GM23338 (cell line): ENCODE results near the gene FGD4.

Source experiments
- CREB1 ChIP-seq: fragments of 250-450 bp; sonication (Bioruptor Pico); IDR thresholded peaks from 2 replicates; pipeline ENCODE4 v1.5.0; 2020; ENCODE audit warnings: low read depth, mild to moderate bottlenecking, moderate library complexity
- ETS1 ChIP-seq: IDR thresholded peaks from 2 replicates; pipeline ENCODE4 v1.6.1; 2016; ENCODE audit warnings: antibody characterized with exemption
- EZH2 ChIP-seq: fragments of 200-600 bp; sonication (generic); IDR thresholded peaks from one replicate; pipeline ENCODE4 v1.8.0; 2017; ENCODE audit warnings: antibody characterized with exemption, mild to moderate bottlenecking, low read depth; ENCODE audit not compliant: unreplicated experiment
- EZH2phosphoT487 ChIP-seq: fragments of 200-600 bp; sonication (generic); IDR thresholded peaks from one replicate; pipeline ENCODE4 v1.8.1; 2018; ENCODE audit warnings: antibody characterized with exemption; ENCODE audit not compliant: unreplicated experiment
- JUNB ChIP-seq: IDR thresholded peaks from one replicate; pipeline ENCODE4 v1.6.1; 2016; ENCODE audit warnings: antibody characterized with exemption; ENCODE audit not compliant: unreplicated experiment
- NANOG ChIP-seq: IDR thresholded peaks from 2 replicates; pipeline ENCODE4 v1.6.1; 2016; ENCODE audit warnings: antibody characterized with exemption, borderline replicate concordance
- POLR2AphosphoS5 ChIP-seq: IDR thresholded peaks from 2 replicates; pipeline ENCODE4 v1.6.1; 2016; ENCODE audit warnings: antibody characterized with exemption, low read depth
- STAT1 ChIP-seq: IDR thresholded peaks from one replicate; pipeline ENCODE4 v1.6.1; 2016; ENCODE audit warnings: antibody characterized with exemption; ENCODE audit not compliant: unreplicated experiment
- ZNF114 ChIP-seq: fragments of 250-450 bp; sonication (Bioruptor Pico); IDR thresholded peaks from 2 replicates; pipeline ENCODE4 v1.5.0; 2020; ENCODE audit warnings: mild to moderate bottlenecking, moderate library complexity
- ZNF331 ChIP-seq: fragments of 250-450 bp; sonication (Bioruptor Pico); IDR thresholded peaks from 2 replicates; pipeline ENCODE4 v1.5.0; 2020; ENCODE audit warnings: low read depth, mild to moderate bottlenecking, moderate library complexity
- TF ChIP-seq, protein P1 (sequence below), 2 experiments: fragments of 200-600 bp in 1 of 2; sonication (generic) in 1 of 2; conservative IDR thresholded peaks; 2 replicates each; pipeline versions ENCODE4 v1.5.1 to v1.6.1; 2016 to 2017; ENCODE audit warnings: antibody characterized with exemption in 2 of 2, low read depth in 2 of 2, mild to moderate bottlenecking in 2 of 2, moderate library complexity in 1 of 2
- TF ChIP-seq, protein P2 (sequence below): IDR thresholded peaks from one replicate; pipeline ENCODE4 v1.6.1; 2018; ENCODE audit warnings: antibody characterized with exemption; ENCODE audit not compliant: unreplicated experiment
- TF ChIP-seq, protein P3 (sequence below): fragments of 250-450 bp; sonication (Bioruptor Pico); IDR thresholded peaks from 2 replicates; pipeline ENCODE4 v1.5.0; 2020; ENCODE audit warnings: mild to moderate bottlenecking, moderate library complexity

- TF ChIP-seq EZH2 = no peak
- TF ChIP-seq, protein P1, sequence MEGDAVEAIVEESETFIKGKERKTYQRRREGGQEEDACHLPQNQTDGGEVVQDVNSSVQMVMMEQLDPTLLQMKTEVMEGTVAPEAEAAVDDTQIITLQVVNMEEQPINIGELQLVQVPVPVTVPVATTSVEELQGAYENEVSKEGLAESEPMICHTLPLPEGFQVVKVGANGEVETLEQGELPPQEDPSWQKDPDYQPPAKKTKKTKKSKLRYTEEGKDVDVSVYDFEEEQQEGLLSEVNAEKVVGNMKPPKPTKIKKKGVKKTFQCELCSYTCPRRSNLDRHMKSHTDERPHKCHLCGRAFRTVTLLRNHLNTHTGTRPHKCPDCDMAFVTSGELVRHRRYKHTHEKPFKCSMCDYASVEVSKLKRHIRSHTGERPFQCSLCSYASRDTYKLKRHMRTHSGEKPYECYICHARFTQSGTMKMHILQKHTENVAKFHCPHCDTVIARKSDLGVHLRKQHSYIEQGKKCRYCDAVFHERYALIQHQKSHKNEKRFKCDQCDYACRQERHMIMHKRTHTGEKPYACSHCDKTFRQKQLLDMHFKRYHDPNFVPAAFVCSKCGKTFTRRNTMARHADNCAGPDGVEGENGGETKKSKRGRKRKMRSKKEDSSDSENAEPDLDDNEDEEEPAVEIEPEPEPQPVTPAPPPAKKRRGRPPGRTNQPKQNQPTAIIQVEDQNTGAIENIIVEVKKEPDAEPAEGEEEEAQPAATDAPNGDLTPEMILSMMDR (conservative IDR thresholded peaks at IDR 0.05; ENCODE audit: low read depth in 2 of 2) = no peak
- TF ChIP-seq ZNF331 = no peak
- no peak for TF ChIP-seq POLR2AphosphoS5
- TF ChIP-seq EZH2phosphoT487 = no peak
- no peak for TF ChIP-seq CREB1 (CRISPR knock-in tag)
- TF ChIP-seq, protein P2, sequence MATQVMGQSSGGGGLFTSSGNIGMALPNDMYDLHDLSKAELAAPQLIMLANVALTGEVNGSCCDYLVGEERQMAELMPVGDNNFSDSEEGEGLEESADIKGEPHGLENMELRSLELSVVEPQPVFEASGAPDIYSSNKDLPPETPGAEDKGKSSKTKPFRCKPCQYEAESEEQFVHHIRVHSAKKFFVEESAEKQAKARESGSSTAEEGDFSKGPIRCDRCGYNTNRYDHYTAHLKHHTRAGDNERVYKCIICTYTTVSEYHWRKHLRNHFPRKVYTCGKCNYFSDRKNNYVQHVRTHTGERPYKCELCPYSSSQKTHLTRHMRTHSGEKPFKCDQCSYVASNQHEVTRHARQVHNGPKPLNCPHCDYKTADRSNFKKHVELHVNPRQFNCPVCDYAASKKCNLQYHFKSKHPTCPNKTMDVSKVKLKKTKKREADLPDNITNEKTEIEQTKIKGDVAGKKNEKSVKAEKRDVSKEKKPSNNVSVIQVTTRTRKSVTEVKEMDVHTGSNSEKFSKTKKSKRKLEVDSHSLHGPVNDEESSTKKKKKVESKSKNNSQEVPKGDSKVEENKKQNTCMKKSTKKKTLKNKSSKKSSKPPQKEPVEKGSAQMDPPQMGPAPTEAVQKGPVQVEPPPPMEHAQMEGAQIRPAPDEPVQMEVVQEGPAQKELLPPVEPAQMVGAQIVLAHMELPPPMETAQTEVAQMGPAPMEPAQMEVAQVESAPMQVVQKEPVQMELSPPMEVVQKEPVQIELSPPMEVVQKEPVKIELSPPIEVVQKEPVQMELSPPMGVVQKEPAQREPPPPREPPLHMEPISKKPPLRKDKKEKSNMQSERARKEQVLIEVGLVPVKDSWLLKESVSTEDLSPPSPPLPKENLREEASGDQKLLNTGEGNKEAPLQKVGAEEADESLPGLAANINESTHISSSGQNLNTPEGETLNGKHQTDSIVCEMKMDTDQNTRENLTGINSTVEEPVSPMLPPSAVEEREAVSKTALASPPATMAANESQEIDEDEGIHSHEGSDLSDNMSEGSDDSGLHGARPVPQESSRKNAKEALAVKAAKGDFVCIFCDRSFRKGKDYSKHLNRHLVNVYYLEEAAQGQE = no peak
- no peak for TF ChIP-seq ETS1
- TF ChIP-seq JUNB = no peak
- TF ChIP-seq STAT1 = no peak
- TF ChIP-seq, protein P3, sequence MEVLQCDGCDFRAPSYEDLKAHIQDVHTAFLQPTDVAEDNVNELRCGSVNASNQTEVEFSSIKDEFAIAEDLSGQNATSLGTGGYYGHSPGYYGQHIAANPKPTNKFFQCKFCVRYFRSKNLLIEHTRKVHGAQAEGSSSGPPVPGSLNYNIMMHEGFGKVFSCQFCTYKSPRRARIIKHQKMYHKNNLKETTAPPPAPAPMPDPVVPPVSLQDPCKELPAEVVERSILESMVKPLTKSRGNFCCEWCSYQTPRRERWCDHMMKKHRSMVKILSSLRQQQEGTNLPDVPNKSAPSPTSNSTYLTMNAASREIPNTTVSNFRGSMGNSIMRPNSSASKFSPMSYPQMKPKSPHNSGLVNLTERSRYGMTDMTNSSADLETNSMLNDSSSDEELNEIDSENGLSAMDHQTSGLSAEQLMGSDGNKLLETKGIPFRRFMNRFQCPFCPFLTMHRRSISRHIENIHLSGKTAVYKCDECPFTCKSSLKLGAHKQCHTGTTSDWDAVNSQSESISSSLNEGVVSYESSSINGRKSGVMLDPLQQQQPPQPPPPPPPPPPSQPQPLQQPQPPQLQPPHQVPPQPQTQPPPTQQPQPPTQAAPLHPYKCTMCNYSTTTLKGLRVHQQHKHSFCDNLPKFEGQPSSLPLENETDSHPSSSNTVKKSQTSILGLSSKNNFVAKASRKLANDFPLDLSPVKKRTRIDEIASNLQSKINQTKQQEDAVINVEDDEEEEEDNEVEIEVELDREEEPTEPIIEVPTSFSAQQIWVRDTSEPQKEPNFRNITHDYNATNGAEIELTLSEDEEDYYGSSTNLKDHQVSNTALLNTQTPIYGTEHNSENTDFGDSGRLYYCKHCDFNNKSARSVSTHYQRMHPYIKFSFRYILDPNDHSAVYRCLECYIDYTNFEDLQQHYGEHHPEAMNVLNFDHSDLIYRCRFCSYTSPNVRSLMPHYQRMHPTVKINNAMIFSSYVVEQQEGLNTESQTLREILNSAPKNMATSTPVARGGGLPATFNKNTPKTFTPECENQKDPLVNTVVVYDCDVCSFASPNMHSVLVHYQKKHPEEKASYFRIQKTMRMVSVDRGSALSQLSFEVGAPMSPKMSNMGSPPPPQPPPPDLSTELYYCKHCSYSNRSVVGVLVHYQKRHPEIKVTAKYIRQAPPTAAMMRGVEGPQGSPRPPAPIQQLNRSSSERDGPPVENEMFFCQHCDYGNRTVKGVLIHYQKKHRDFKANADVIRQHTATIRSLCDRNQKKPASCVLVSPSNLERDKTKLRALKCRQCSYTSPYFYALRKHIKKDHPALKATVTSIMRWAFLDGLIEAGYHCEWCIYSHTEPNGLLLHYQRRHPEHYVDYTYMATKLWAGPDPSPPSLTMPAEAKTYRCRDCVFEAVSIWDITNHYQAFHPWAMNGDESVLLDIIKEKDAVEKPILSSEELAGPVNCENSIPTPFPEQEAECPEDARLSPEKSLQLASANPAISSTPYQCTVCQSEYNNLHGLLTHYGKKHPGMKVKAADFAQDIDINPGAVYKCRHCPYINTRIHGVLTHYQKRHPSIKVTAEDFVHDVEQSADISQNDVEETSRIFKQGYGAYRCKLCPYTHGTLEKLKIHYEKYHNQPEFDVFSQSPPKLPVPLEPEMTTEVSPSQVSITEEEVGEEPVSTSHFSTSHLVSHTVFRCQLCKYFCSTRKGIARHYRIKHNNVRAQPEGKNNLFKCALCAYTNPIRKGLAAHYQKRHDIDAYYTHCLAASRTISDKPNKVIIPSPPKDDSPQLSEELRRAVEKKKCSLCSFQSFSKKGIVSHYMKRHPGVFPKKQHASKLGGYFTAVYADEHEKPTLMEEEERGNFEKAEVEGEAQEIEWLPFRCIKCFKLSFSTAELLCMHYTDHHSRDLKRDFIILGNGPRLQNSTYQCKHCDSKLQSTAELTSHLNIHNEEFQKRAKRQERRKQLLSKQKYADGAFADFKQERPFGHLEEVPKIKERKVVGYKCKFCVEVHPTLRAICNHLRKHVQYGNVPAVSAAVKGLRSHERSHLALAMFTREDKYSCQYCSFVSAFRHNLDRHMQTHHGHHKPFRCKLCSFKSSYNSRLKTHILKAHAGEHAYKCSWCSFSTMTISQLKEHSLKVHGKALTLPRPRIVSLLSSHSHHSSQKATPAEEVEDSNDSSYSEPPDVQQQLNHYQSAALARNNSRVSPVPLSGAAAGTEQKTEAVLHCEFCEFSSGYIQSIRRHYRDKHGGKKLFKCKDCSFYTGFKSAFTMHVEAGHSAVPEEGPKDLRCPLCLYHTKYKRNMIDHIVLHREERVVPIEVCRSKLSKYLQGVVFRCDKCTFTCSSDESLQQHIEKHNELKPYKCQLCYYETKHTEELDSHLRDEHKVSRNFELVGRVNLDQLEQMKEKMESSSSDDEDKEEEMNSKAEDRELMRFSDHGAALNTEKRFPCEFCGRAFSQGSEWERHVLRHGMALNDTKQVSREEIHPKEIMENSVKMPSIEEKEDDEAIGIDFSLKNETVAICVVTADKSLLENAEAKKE = no peak
- TF ChIP-seq NANOG = no peak
- no peak for TF ChIP-seq ZNF114
Observed at GRCh38 chr12:32477714-32478113, 78.4 kb downstream of the FGD4 start.
